ENCODE measurements around the gene MORF4L1. TPM values are rescaled to one million over a fixed set of nuclear protein-coding genes. Genes with fewer than 3 reads are reported as not detected.
"Not testable (repeated sequence)": the region's sequence is repeated elsewhere in the genome, so short reads cannot be mapped to it uniquely, and the experiment has no call there.

MORF4L1 gene
- total RNA-seq, 4 donors from 2014 or later, result 256 to 333 (median 316) TPM

DNA sequence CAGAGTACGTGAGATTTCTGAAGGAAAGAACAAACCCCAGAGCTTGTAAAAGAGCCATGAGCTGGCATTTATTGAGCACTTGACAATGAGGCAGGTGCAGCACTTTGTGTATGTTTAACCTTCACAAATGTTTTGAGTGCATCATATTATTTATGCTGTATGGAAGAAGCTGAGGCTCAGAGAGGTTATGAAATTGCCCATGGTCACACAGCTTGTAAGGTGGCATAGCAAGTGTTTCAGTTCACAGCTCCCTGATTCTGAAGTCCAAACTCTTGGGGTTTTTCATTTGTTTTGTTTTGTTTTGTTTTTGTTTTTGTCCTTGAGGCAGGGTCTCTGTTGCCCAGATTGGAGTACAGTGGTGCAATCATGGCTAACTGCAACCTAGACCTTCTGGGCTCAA, 36.4 kb upstream of the MORF4L1 start:
- Histone ChIP-seq H3K4me1 (peaks cover 0 to 15% (median 5%) of the 10 kb centered on the region in 4 donors), H3K36me3 (no peaks in the 10 kb centered on the region), H3K9me3 (no peaks in the 10 kb centered on the region), H3K27me3 (no peaks in the 10 kb centered on the region), H3K4me3 (no peak overlapping the region), H3K27ac (no peak overlapping the region)
- no peak for TF ChIP-seq EP300 (IDR thresholded peaks at IDR 0.05)
- no peak for TF ChIP-seq POLR2A (IDR thresholded peaks at IDR 0.05)
- TF ChIP-seq CTCF (IDR thresholded peaks at IDR 0.05), result no peak
- DNase-seq (ENCODE audit: low spot score in 2 of 2), result no peak
- 93 to 94% methylated on average over 1 of the region's 1 CpG for WGBS, 2 donors

DNA sequence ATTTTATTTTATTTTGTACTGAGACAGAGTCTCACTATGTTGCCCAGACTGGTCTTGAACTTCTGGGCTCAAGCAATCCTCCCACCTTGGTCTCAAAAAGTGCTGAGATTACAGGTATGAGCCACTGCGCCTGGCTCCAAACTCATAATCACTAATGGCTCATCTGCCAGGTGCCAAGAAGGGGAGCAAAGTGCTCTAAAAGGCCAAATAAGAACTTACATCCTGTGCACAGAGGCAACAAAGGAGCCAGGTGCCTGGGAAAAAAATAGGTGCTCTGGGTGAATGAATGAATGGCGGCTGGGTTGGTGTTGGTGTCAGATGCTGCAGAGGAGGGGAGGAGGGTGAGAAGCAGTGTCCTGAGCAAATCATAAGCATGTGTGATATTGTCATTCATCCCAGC, 35.6 kb upstream of the MORF4L1 start:
- DNase-seq (ENCODE audit: low spot score in 2 of 2), result no peak
- no peak for TF ChIP-seq POLR2A (IDR thresholded peaks at IDR 0.05)
- no peak for TF ChIP-seq CTCF (IDR thresholded peaks at IDR 0.05)
- TF ChIP-seq EP300 (IDR thresholded peaks at IDR 0.05), result no peak

GRCh38 chr15:78837543-78837942, 35.1 kb upstream of the MORF4L1 start:
- WGBS, 2 donors, result 87 to 89% methylated on average over 8 of the region's 8 CpGs
- TF ChIP-seq EP300 (IDR thresholded peaks at IDR 0.05) (no peak), POLR2A (IDR thresholded peaks at IDR 0.05) (no peak), CTCF (IDR thresholded peaks at IDR 0.05) (no peak)
- DNase-seq (ENCODE audit: low spot score in 2 of 2), result no peak

More for the DNA sequence above, 35.6 kb upstream of the MORF4L1 start:
- Histone ChIP-seq H3K27me3 (no peaks in the 10 kb centered on the region), H3K9me3 (no peaks in the 10 kb centered on the region), H3K36me3 (no peaks in the 10 kb centered on the region), H3K4me1 (peaks cover 0 to 20% (median 5%) of the 10 kb centered on the region in 4 donors), H3K27ac (no peak overlapping the region), H3K4me3 (no peak overlapping the region)
- WGBS, 2 donors, result 67 to 76% methylated on average over 2 of the region's 2 CpGs

DNA sequence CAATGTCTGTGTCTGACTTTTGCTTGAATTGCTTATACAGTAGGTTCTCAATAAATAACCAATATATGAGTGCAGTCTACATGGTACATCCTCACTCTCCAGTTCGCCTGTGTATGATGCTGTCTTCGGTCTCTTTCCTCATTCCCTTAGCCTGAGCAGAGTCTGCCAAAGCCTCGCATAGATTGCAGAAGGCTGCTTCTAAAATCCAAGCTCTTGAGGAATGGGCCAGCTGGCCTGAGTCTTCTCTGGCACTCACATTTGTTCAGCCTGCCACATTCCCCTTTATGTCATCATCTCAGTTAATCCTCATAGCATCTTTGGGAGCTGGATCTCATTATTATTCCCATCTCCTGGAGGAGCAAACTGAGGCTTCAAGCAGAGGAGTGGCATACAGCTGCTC, 34.2 kb upstream of the MORF4L1 start:
- H3K27me3 ChIP-seq, result no peaks in the 10 kb centered on the region
- peaks cover 0 to 20% (median 5%) of the 10 kb centered on the region in 4 donors for H3K4me1 ChIP-seq
- TF ChIP-seq EP300 (IDR thresholded peaks at IDR 0.05) (no peak), CTCF (IDR thresholded peaks at IDR 0.05) (no peak), POLR2A (IDR thresholded peaks at IDR 0.05) (no peak)
- H3K4me3 ChIP-seq, result no peak overlapping the region
- H3K36me3 ChIP-seq, result no peaks in the 10 kb centered on the region
- 78 to 80% methylated on average over 3 of the region's 3 CpGs for WGBS, 2 donors
- no peaks in the 10 kb centered on the region for H3K9me3 ChIP-seq
- H3K27ac ChIP-seq, result no peak overlapping the region
- DNase-seq (ENCODE audit: low spot score in 2 of 2), result peak in 1 of 2 donors; percentile 10

More at GRCh38 chr15:78837543-78837942, 35.1 kb upstream of the MORF4L1 start:
- Histone ChIP-seq H3K4me1 (peaks cover 0 to 20% (median 5%) of the 10 kb centered on the region in 4 donors), H3K27me3 (no peaks in the 10 kb centered on the region), H3K9me3 (no peaks in the 10 kb centered on the region), H3K27ac (no peak overlapping the region), H3K36me3 (no peaks in the 10 kb centered on the region), H3K4me3 (no peak overlapping the region)

DNA sequence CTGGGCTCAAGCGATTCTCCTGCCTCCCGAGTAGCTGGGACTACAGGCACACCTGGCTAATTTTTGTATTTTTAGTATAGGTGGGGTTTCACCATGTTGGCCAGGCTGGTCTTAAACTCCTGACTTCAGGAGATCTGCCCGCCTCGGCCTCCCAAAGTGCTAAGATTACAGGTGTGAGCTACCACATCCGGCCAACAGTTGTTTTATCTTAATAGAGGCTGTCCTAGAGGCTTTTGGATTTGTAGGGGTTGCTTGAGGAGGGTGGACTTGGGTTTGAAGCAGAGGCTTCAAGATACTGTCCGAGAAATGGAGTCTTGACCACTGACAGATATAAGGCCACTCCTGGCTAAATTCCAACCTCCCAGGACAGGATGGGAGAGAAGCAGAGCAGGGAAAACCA, 33.5 kb upstream of the MORF4L1 start:
- not testable (repeated sequence) for H3K4me3 ChIP-seq; H3K9me3 ChIP-seq; H3K27ac ChIP-seq; H3K36me3 ChIP-seq; DNase-seq (ENCODE audit: low spot score in 2 of 2); H3K27me3 ChIP-seq
- H3K4me1 ChIP-seq, result peaks cover 0 to 20% (median 5%) of the 10 kb centered on the region in 4 donors
- 96% methylated on average over 6 of the region's 6 CpGs for WGBS, 2 donors

All from tibial nerve (tissue), 4 donors.